HFFc6 (cell line): ENCODE data around the gene KRT28. TPM values are rescaled to one million over a fixed set of nuclear protein-coding genes. Genes with fewer than 3 reads are reported as not detected.
"Not testable (repeated sequence)": the region's sequence is repeated elsewhere in the genome, so short reads cannot be mapped to it uniquely, and the experiment has no call there.

ENCODE experiments used
- DNase-seq: peaks from one replicate; pipeline ENCODE4 v3.0.0-alpha.2; 2018
- H3K27ac Mint-ChIP-seq: 2 replicates; pipeline ENCODE4 v1.8.0; 2020; ENCODE audit warnings: mild to moderate bottlenecking, mixed read lengths
- H3K27me3 Mint-ChIP-seq: 2 replicates; pipeline ENCODE4 v1.8.0; 2021; ENCODE audit warnings: mild to moderate bottlenecking, moderate library complexity, mixed read lengths; ENCODE audit not compliant: insufficient read depth
- H3K36me3 Mint-ChIP-seq: 2 replicates; pipeline ENCODE4 v1.8.0; 2021; ENCODE audit warnings: low read depth, mixed read lengths
- H3K4me1 Mint-ChIP-seq: 2 replicates; pipeline ENCODE4 v1.8.0; 2020; ENCODE audit warnings: low read depth, mixed read lengths
- H3K4me3 Mint-ChIP-seq: 2 replicates; pipeline ENCODE4 v1.8.0; 2020; ENCODE audit warnings: mild to moderate bottlenecking, moderate library complexity, mixed read lengths
- H3K9me3 Mint-ChIP-seq: 2 replicates; pipeline ENCODE4 v1.8.0; 2020; ENCODE audit warnings: mild to moderate bottlenecking, mixed read lengths
- total RNA-seq, 6 experiments: library from RNA; stranded (reverse); fragmentation: NEBNext Ultra II Directional; extraction: Animal tissue kit (Norgen Biotek cat#: 25700); gene quantifications; 2 replicates in 1 of 6; 3 replicates in 5 of 6; pipeline ENCODE4 v1.2.3, GENCODE V29; 2021
- TF ChIP-seq, protein P1 (sequence below): fragments of 200-600 bp; sonication (generic); IDR thresholded peaks from 2 replicates; pipeline ENCODE4 v1.5.0; 2021; ENCODE audit warnings: antibody characterized with exemption, mild to moderate bottlenecking

The KRT28 gene
- total RNA-seq, 6 experiments from 2014 or later: not detected

GRCh38 chr17:40750391-40750790 is 49.4 kb downstream of the KRT28 start:
- Mint-ChIP-seq H3K4me3 (no peak overlapping the region), H3K4me1 (no peaks in the 10 kb centered on the region), H3K36me3 (no peaks in the 10 kb centered on the region), H3K27ac (no peak overlapping the region), H3K9me3 (no peaks in the 10 kb centered on the region), H3K27me3 (peaks cover 35% of the 10 kb centered on the region)
- no peak for DNase-seq
- TF ChIP-seq, protein P1, sequence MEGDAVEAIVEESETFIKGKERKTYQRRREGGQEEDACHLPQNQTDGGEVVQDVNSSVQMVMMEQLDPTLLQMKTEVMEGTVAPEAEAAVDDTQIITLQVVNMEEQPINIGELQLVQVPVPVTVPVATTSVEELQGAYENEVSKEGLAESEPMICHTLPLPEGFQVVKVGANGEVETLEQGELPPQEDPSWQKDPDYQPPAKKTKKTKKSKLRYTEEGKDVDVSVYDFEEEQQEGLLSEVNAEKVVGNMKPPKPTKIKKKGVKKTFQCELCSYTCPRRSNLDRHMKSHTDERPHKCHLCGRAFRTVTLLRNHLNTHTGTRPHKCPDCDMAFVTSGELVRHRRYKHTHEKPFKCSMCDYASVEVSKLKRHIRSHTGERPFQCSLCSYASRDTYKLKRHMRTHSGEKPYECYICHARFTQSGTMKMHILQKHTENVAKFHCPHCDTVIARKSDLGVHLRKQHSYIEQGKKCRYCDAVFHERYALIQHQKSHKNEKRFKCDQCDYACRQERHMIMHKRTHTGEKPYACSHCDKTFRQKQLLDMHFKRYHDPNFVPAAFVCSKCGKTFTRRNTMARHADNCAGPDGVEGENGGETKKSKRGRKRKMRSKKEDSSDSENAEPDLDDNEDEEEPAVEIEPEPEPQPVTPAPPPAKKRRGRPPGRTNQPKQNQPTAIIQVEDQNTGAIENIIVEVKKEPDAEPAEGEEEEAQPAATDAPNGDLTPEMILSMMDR: no peak

DNA sequence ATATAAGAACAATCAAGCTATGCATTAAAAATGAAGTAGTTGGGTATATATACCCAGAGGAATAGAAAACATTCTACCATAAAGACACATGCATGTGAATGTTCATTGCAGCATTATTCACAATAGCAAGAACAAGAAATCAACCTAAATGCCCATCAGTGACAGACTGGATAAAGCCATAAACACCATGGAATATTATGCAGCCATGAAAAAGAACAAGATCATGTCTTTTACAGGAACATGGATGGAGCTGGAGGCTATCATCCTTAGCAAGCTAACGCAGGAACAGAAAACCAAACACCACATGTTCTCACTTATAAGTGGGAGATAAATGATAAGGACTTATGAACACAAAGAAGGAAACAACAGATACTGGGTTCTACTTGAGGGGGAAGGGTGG is 51.1 kb downstream of the KRT28 start:
- H3K27me3 Mint-ChIP-seq: peaks cover 33% of the 10 kb centered on the region
- not testable (repeated sequence) for H3K4me3 Mint-ChIP-seq, H3K36me3 Mint-ChIP-seq, H3K4me1 Mint-ChIP-seq, H3K9me3 Mint-ChIP-seq, H3K27ac Mint-ChIP-seq, DNase-seq

Other genes starting within 250 kb of the KRT28 start
- not detected for gene CCR7, start 234.5 kb downstream of the KRT28 start, total RNA-seq
- gene SMARCE1, start 152.1 kb downstream of the KRT28 start, total RNA-seq: 100 to 1,000 TPM; 114 to 148 (median 139) TPM
- gene KRT222, start 134.8 kb downstream of the KRT28 start, total RNA-seq: not detected
- not detected for gene KRT24, start 96.2 kb downstream of the KRT28 start, total RNA-seq
- not detected for gene KRT25, start 44.6 kb downstream of the KRT28 start, total RNA-seq
- gene KRT26, start 27.8 kb downstream of the KRT28 start, total RNA-seq: not detected
- not detected for gene KRT27, start 17.4 kb downstream of the KRT28 start, total RNA-seq
- 10 to 100 TPM; 61.4 to 71.0 (median 65.3) TPM for gene KRT10, start 22.7 kb upstream of the KRT28 start, total RNA-seq
- gene KRT12, start 67.3 kb upstream of the KRT28 start, total RNA-seq: not detected
- not detected for gene KRT20, start 85.3 kb upstream of the KRT28 start, total RNA-seq
- gene KRT23, start 137.7 kb upstream of the KRT28 start, total RNA-seq: under 1 TPM in 1 of 6 experiments, not detected in 5; 0.14 TPM
- not detected for gene KRT39, start 167.0 kb upstream of the KRT28 start, total RNA-seq
- gene KRT40, start 184.4 kb upstream of the KRT28 start, total RNA-seq: not detected
- not detected for gene KRTAP3-3, start 194.2 kb upstream of the KRT28 start, total RNA-seq
- gene KRTAP3-2, start 199.9 kb upstream of the KRT28 start, total RNA-seq: not detected
- 10 to 100 TPM in 1 of 6 experiments, 1 to 10 TPM in 5; 2.5 to 10.2 (median 3.3) TPM for gene KRTAP3-1, start 209.2 kb upstream of the KRT28 start, total RNA-seq
- gene KRTAP1-5, start 227.2 kb upstream of the KRT28 start, total RNA-seq: 100 to 1,000 TPM in 1 of 6 experiments, 10 to 100 TPM in 5; 61.6 to 114 (median 76.8) TPM
- not detected for gene KRTAP1-4, start 230.2 kb upstream of the KRT28 start, total RNA-seq
- not detected for gene KRTAP1-3, start 234.9 kb upstream of the KRT28 start, total RNA-seq
- 1 to 10 TPM in 1 of 6 experiments, under 1 TPM in 5; 0.21 to 1.1 (median 0.50) TPM for gene KRTAP1-1, start 241.5 kb upstream of the KRT28 start, total RNA-seq
- under 1 TPM in 1 of 6 experiments, not detected in 5; 0.38 TPM for gene KRTAP2-1, start 247.4 kb upstream of the KRT28 start, total RNA-seq